Renal pelvis (tissue), 4 donors: ENCODE measurements around the gene HOXA6. TPM values are rescaled to one million over a fixed set of nuclear protein-coding genes. Genes with fewer than 3 reads are reported as not detected.
A peak's percentile ranks its signal among the peaks of the same experiment; 100 is the strongest.

Source experiments
- DNase-seq: peaks from one replicate; pipeline ENCODE4 v3.0.0-alpha.2; 2013
- polyA plus RNA-seq, 3 donors: library from polyadenylated mRNA; unstranded; fragments of 120-200 nt; gene quantifications; one replicate each; pipeline ENCODE4 v1.2.1, GENCODE V29; 2013; ENCODE audit not compliant: insufficient read length in 3 of 3

The HOXA6 gene
- polyA plus RNA-seq, 3 donors, result 33.3 to 45.1 (median 34.8) TPM

GRCh38 chr7:27100694-27101170, 46.8 kb downstream of the HOXA6 start:
- DNase-seq, result no peak

GRCh38 chr7:27099453-27100370, 47.9 kb downstream of the HOXA6 start:
- no peak for DNase-seq

GRCh38 chr7:27098578-27099451, 48.8 kb downstream of the HOXA6 start:
- peak; percentile 90 for DNase-seq

- DNase-seq, result no peak
Measured at GRCh38 chr7:27097686-27098577, 49.6 kb downstream of the HOXA6 start.

- DNase-seq, result peak; percentile 52
Measured at GRCh38 chr7:27096768-27097514, 50.6 kb downstream of the HOXA6 start.

GRCh38 chr7:27095897-27096767, 51.4 kb downstream of the HOXA6 start, which contains the start of gene HOXA1:
TSS of gene HOXA1 (minus strand) at chr7:27096000. CDS start at chr7:27095912, 88 bp downstream.
- peak; percentile 92 for DNase-seq

Other genes with a start within 250 kb of the HOXA6 start
- 1 to 10 TPM; 2.2 to 2.6 (median 2.6) TPM for gene HOXA1, start 51.8 kb downstream of the HOXA6 start, polyA plus RNA-seq
- gene HOXA2, start 45.1 kb downstream of the HOXA6 start, polyA plus RNA-seq, result 10 to 100 TPM in 2 of 3 donors, 1 to 10 TPM in 1; 9.5 to 11.8 (median 11.0) TPM
- gene HOXA4, start 17.0 kb downstream of the HOXA6 start, polyA plus RNA-seq, result 10 to 100 TPM; 19.5 to 25.0 (median 21.4) TPM
- 10 to 100 TPM; 63.4 to 76.9 (median 64.7) TPM for gene HOXA5, start 4.1 kb downstream of the HOXA6 start, polyA plus RNA-seq
- gene HOXA3, start 4.8 kb upstream of the HOXA6 start, polyA plus RNA-seq, result 10 to 100 TPM; 39.5 to 49.3 (median 48.7) TPM
- 10 to 100 TPM; 28.1 to 31.7 (median 28.6) TPM for gene HOXA7, start 8.9 kb upstream of the HOXA6 start, polyA plus RNA-seq
- 100 to 1,000 TPM; 102 to 118 (median 115) TPM for gene HOXA9, start 17.8 kb upstream of the HOXA6 start, polyA plus RNA-seq
- gene HOXA10, start 26.5 kb upstream of the HOXA6 start, polyA plus RNA-seq, result 100 to 1,000 TPM; 137 to 148 (median 148) TPM
- 10 to 100 TPM; 30.6 to 39.2 (median 37.7) TPM for gene HOXA11, start 37.5 kb upstream of the HOXA6 start, polyA plus RNA-seq
- under 1 TPM in 1 of 3 donors, not detected in 2; 0.03 TPM for gene HOXA13, start 52.3 kb upstream of the HOXA6 start, polyA plus RNA-seq
- gene EVX1, start 95.0 kb upstream of the HOXA6 start, polyA plus RNA-seq, result under 1 TPM in 2 of 3 donors, not detected in 1; 0.11 to 0.12 TPM